Activated B cell treated with CpG ODN at 0.5 μM for 24 hours (primary cell): Measurements from ENCODE around the gene RAB24. TPM values are rescaled to one million over a fixed set of nuclear protein-coding genes. Genes with fewer than 3 reads are reported as not detected.

Experiments
- ATAC-seq: fragments of 200-7000 bp; cut with Tn5 transposase; one replicate; pipeline ENCODE4 v1.10.0; 2021; ENCODE audit warnings: low read depth, mild to moderate bottlenecking, moderate library complexity
- CTCF ChIA-PET: fragments of 350-600 bp; sonication (Branson Sonifier 250); formaldehyde crosslinking; loops from one replicate; lab custom pipeline; 2021; ENCODE audit warnings: antibody characterized with exemption; lab: Charles Lee
- POLR2A ChIA-PET: fragments of 350-600 bp; sonication (Branson Sonifier 250); formaldehyde crosslinking; loops from one replicate; lab custom pipeline; 2021; ENCODE audit warnings: antibody characterized with exemption; lab: Charles Lee
- DNase-seq: peaks from one replicate; pipeline ENCODE4 v3.0.0; 2022
- H3K27ac Mint-ChIP-seq: one replicate; pipeline ENCODE4 v1.8.0; 2020; ENCODE audit warnings: mixed read lengths
- H3K27me3 Mint-ChIP-seq: one replicate; pipeline ENCODE4 v1.8.0; 2021; ENCODE audit warnings: mixed read lengths
- H3K36me3 Mint-ChIP-seq: one replicate; pipeline ENCODE4 v1.8.0; 2021; ENCODE audit warnings: low read depth, mixed read lengths
- H3K4me1 Mint-ChIP-seq: one replicate; pipeline ENCODE4 v1.8.0; 2021; ENCODE audit warnings: mixed read lengths
- H3K4me3 Mint-ChIP-seq: one replicate; pipeline ENCODE4 v1.8.0; 2020; ENCODE audit warnings: mild to moderate bottlenecking, mixed read lengths
- H3K9me3 Mint-ChIP-seq: one replicate; pipeline ENCODE4 v1.8.0; 2020; ENCODE audit warnings: mixed read lengths
- intact Hi-C: fragments of 100-400 bp; cut with micrococcal nuclease; formaldehyde crosslinking; loops from one replicate; pipeline ENCODE4 v1.15.1; 2024
- total RNA-seq: library from RNA; stranded (reverse); gene quantifications from 2 replicates; pipeline ENCODE4 v1.2.3, GENCODE V29; 2022
- TF ChIP-seq, protein P1 (sequence below): fragments of 200-600 bp; IDR thresholded peaks from one replicate; pipeline ENCODE4 v1.8.0; 2022; ENCODE audit warnings: antibody characterized with exemption, mild to moderate bottlenecking

Gene RAB24
- total RNA-seq, 1 donor from 2014 or later: 35.6 TPM

DNA sequence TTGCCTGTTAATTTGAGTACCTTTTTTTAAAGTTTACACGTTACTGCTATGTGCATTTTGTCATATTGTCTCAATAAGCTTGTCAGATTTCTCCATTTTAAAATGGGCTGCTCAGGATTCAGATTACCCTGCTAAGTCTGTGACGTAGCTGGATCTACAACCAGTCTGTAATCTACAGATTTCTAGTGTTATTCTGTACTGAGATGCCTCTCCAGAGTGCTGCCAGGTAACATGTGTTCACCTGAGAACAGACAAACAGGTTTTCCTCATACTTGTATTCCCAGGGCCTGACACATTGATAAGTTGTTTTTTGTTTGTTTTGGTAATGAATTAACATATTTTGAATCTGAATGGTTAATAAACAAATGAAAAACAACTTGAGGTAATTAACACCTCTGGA lies 15.3 kb downstream of the RAB24 start:
- intact Hi-C loops: no loop called here
- DNase-seq: no peak
- H3K27ac Mint-ChIP-seq: no peak overlapping the region
- ChIA-PET POLR2A (no interaction called here), CTCF (no interaction called here)
- no peak overlapping the region for H3K4me3 Mint-ChIP-seq
- H3K9me3 Mint-ChIP-seq: no peaks in the 10 kb centered on the region
- peaks cover 21% of the 10 kb centered on the region for H3K4me1 Mint-ChIP-seq
- H3K27me3 Mint-ChIP-seq: no peaks in the 10 kb centered on the region
- no peak for ATAC-seq
- TF ChIP-seq, protein P1, sequence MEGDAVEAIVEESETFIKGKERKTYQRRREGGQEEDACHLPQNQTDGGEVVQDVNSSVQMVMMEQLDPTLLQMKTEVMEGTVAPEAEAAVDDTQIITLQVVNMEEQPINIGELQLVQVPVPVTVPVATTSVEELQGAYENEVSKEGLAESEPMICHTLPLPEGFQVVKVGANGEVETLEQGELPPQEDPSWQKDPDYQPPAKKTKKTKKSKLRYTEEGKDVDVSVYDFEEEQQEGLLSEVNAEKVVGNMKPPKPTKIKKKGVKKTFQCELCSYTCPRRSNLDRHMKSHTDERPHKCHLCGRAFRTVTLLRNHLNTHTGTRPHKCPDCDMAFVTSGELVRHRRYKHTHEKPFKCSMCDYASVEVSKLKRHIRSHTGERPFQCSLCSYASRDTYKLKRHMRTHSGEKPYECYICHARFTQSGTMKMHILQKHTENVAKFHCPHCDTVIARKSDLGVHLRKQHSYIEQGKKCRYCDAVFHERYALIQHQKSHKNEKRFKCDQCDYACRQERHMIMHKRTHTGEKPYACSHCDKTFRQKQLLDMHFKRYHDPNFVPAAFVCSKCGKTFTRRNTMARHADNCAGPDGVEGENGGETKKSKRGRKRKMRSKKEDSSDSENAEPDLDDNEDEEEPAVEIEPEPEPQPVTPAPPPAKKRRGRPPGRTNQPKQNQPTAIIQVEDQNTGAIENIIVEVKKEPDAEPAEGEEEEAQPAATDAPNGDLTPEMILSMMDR: no peak
- H3K36me3 Mint-ChIP-seq: peaks cover 84% of the 10 kb centered on the region

DNA sequence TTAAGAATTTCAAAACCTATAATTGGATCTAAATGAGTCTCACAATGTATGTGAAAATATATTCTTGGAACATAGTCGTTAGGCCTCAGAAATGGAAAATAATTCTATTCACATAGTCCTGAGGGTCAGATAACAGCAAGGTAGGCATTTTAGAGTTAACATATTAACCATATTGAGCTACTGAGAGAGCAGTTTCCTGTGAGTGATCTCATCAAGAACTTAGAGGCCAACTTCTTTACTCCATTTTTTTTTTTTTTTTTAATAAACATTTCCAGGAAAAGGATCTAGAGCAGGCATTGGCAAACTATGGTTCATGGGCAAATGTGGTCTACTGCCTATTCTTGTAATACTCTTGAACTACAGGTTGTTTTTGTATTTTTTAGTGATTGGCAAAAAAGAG lies 26.6 kb downstream of the RAB24 start:
- no peak overlapping the region for H3K27ac Mint-ChIP-seq
- peaks cover 6% of the 10 kb centered on the region for H3K4me1 Mint-ChIP-seq
- H3K36me3 Mint-ChIP-seq: peaks cover 78% of the 10 kb centered on the region
- no peak overlapping the region for H3K4me3 Mint-ChIP-seq
- ATAC-seq: no peak
- ChIA-PET CTCF (no interaction called here), POLR2A (interaction anchor here (0.6 kb wide), 1 partner anchor 94 kb away, joined by 3 read pairs; no protein-coding TSS in a partner anchor)
- no peak for DNase-seq
- H3K27me3 Mint-ChIP-seq: no peaks in the 10 kb centered on the region
- intact Hi-C loops: no loop called here
- no peaks in the 10 kb centered on the region for H3K9me3 Mint-ChIP-seq
- TF ChIP-seq, protein P1: no peak

DNA sequence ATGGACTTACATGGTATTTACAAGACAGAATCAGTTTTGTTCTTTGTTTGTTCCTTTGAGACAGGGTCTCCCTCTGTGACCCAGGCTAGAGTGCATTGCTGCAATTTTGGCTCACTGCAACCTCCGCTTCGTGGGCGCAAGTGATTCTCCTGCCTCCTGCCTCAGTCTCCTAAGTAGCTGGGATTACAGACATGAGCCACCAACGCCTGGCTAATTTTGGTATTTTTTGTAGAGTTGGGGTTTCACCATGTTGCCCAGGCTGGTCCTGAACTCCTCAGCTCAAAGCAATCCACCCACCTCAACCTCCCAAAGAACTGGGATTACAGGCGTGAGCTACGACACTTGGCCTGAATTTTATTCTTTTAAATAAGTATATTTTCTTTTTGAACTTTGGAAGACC lies 27.6 kb downstream of the RAB24 start:
- ATAC-seq (no peak), DNase-seq (no peak)
- intact Hi-C loops: no loop called here
- Mint-ChIP-seq H3K9me3 (no peaks in the 10 kb centered on the region), H3K27me3 (no peaks in the 10 kb centered on the region), H3K36me3 (peaks cover 78% of the 10 kb centered on the region), H3K4me3 (no peak overlapping the region), H3K27ac (no peak overlapping the region), H3K4me1 (peaks cover 6% of the 10 kb centered on the region)
- TF ChIP-seq, protein P1: no peak
- POLR2A ChIA-PET: no interaction called here
- CTCF ChIA-PET: no interaction called here

GRCh38 chr5:177271113-177271512 lies 32.4 kb downstream of the RAB24 start:
- intact Hi-C loops: no loop called here
- ChIA-PET CTCF (no interaction called here), POLR2A (no interaction called here)
- Mint-ChIP-seq H3K27me3 (no peaks in the 10 kb centered on the region), H3K27ac (no peak overlapping the region), H3K4me3 (no peak overlapping the region), H3K36me3 (peaks cover 83% of the 10 kb centered on the region), H3K9me3 (no peaks in the 10 kb centered on the region), H3K4me1 (no peaks in the 10 kb centered on the region)
- TF ChIP-seq, protein P1: no peak
- ATAC-seq: no peak
- no peak for DNase-seq

DNA sequence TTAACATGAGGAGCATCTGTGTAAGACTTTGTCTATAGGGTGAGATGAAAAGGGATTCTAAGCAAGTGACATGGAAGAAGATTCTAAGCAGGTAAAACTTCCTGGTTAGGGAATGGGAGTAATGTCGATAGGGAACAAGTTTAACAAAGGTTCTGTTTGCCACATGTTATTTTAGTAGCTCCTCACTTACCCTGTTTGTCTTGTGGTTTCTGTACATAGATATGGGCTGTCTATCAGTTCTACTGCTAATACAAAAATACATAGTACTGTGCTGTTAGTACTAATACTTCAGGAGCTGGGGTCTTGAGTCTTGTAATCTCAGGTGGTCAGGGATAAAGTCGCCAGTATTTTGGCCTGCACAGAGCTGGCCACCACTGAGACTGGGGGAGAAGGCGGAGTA lies 32.9 kb downstream of the RAB24 start:
- TF ChIP-seq, protein P1: no peak
- H3K9me3 Mint-ChIP-seq: no peaks in the 10 kb centered on the region
- no peaks in the 10 kb centered on the region for H3K4me1 Mint-ChIP-seq
- POLR2A ChIA-PET: no interaction called here
- CTCF ChIA-PET: no interaction called here
- H3K27me3 Mint-ChIP-seq: no peaks in the 10 kb centered on the region
- no peak overlapping the region for H3K27ac Mint-ChIP-seq
- no peak for DNase-seq
- H3K4me3 Mint-ChIP-seq: no peak overlapping the region
- ATAC-seq: no peak
- intact Hi-C loops: no loop called here
- peaks cover 84% of the 10 kb centered on the region for H3K36me3 Mint-ChIP-seq
